MM.1S (cell line): Measurements from ENCODE around the gene ZNF267.

Source experiments
- CTCF ChIP-seq: fragments of 300-600 bp; sonication (generic); IDR thresholded peaks from 2 replicates; pipeline ENCODE4 v1.5.1; 2016; ENCODE audit warnings: antibody characterized with exemption, low read length, mixed read lengths
- EZH2phosphoT487 ChIP-seq: fragments of 300-600 bp; sonication (generic); IDR thresholded peaks from 2 replicates; pipeline ENCODE4 v1.6.1; 2018; ENCODE audit warnings: antibody characterized with exemption, low read length

DNA sequence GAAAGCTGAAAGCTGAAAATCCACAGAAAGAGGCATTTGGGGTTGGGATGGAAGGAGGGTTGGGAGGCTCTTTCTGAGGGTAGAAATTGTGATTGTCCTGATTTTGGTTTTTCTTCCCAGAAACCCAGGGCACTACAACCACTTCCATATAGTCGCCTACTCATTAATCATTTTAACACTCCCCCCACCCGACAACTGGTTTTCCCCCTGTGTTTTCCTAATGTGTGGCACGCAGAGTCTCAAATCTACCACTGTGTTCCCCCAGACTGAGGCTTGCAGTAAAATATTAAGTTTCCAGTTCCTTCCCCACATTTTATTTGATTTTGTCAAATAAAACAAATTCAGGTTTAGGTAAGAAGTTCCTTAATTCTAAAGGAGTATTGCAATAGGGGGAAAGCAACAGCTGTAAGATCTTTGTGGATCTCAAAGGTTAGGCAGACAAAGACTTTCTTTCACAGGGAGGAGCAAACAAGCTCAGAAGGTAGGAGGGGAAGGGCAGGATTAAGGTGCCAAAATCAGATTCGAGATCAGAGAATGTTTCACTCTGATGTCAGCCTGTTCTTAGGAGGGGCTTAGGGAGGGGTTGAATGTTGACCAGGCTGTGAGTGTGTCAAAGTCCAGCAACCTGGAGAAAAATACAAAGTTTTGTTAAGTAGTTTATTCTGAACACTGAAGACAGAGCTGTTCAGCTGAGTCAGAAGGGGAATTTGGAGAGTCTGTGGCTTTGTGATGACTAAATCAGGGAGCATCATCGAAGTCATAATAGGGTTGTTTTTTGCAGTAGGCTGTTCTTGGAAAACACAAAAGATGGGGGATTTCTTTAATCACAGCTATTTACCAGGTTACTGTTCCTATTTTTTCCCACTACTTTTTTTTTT is 3.6 kb downstream of the ZNF267 start:
- TF ChIP-seq CTCF = no peak
- TF ChIP-seq EZH2phosphoT487 = no peak
